GM19193 (cell line): ENCODE measurements around the gene HOXB3.

ENCODE experiments used
- POLR2A ChIP-seq: IDR thresholded peaks from 4 replicates; pipeline ENCODE4 v1.6.1; 2011; ENCODE audit not compliant: insufficient read depth, insufficient read length; ENCODE audit errors: extremely low read depth

HOXB3 gene

GRCh38 chr17:48558057-48558830 is 31.8 kb downstream of the HOXB3 start:
- TF ChIP-seq POLR2A = no peak

GRCh38 chr17:48556576-48557401 is 33.3 kb downstream of the HOXB3 start:
- TF ChIP-seq POLR2A = no peak

- no peak for TF ChIP-seq POLR2A
Measured at GRCh38 chr17:48556229-48556575, 33.8 kb downstream of the HOXB3 start.

GRCh38 chr17:48555258-48556228 is 34.5 kb downstream of the HOXB3 start:
- TF ChIP-seq POLR2A = no peak

- no peak for TF ChIP-seq POLR2A
Measured at GRCh38 chr17:48554412-48555257, 35.4 kb downstream of the HOXB3 start.

GRCh38 chr17:48553826-48554225 is 36.2 kb downstream of the HOXB3 start:
- no peak for TF ChIP-seq POLR2A

- TF ChIP-seq POLR2A = no peak
Measured at GRCh38 chr17:48553190-48553547, 36.9 kb downstream of the HOXB3 start.

- no peak for TF ChIP-seq POLR2A
Measured at GRCh38 chr17:48552466-48553189, 37.4 kb downstream of the HOXB3 start.

GRCh38 chr17:48551596-48552465 is 38.2 kb downstream of the HOXB3 start:
- TF ChIP-seq POLR2A = no peak

- TF ChIP-seq POLR2A = no peak
Measured at GRCh38 chr17:48551214-48551555, 38.9 kb downstream of the HOXB3 start.

GRCh38 chr17:48550502-48551213 is 39.4 kb downstream of the HOXB3 start:
- no peak for TF ChIP-seq POLR2A

GRCh38 chr17:48549914-48550501 is 40.0 kb downstream of the HOXB3 start:
- TF ChIP-seq POLR2A = no peak

GRCh38 chr17:48549281-48549630 is 40.8 kb downstream of the HOXB3 start:
- TF ChIP-seq POLR2A = no peak
